Activated CD4-positive, CD25-positive, alpha-beta regulatory T cell (primary cell): ENCODE measurements around the gene CATSPER3.

Experiments
- DNase-seq, 4 experiments: peaks; one replicate each; lab custom pipeline; 2025; lab: John Stamatoyannopoulos, UW

Gene CATSPER3

DNA sequence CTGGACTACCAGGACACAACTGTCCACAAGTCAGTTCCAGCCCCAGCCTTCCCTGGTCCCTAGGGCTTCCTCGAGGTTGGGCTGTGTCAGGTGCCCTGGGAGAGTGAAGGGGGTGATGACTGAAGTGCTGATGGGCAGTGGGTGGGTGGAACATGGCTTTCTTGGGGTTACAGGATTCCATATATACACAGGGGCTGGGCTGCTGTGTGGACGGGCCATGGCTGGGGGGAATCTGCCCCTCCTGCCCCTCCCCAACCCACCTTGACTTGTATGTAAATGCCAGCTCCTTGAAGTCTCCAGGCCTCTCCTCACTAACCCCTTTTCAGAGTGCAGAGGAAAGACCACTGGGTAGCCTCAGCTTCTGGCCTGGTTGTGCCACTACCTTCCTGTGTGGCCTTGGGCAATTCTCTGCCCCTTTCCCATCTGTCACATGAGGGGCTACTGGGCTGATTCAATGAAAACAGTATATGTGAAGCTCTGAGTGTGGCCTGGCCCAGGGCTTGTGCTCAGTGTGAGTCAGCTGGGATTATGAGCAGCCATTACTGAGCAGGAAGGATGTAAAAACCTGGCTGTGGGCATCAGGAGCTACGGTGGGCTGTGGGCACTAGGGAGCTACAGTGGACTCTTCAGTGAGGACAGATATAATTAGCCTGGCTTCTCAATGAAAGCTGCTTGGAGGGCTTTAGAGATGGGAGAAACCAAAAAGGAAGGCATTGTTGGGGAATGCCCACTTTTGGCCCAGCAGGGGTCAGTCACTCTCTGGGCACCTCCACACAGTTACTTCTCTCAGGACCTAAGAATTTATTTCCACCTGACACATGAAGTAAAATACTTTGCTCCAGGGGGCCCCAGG is 43.0 kb downstream of the CATSPER3 start:
- no peak for DNase-seq

DNA sequence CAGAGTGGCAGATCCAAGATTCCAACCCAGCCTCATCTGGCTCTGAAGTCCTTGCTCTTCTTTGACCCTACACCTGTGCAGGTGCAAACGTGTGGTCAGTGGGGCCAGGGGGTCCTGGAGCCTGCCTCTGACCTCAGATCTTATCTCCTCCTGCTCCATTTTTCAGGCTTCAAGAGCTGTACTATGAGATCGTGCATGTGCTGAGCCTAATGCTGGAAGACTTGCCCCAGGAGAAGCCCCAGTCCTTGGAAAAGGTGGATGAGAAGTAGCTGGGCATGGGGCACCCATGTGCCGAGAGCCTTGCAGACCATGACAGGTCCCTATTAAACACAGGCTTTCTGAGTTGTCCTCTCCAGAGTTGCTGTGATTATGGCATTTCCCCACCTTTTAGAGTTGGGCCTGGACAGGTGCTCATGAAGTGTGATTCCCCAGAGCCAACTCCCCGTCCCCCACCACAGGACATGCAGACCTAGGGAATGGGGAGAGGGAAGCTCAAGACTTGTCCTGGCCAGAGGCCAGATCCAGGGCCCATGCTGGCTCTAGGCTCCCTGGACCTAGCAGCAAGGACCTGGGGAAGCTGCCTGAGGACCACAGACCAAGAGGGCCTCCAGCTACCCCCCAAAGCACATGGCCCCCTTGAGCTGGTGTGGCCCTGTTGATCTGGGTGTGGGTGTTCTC is 43.8 kb downstream of the CATSPER3 start:
- DNase-seq = no peak

GRCh38 chr5:135012033-135012588 is 44.4 kb downstream of the CATSPER3 start:
- no peak for DNase-seq

GRCh38 chr5:135012951-135013391 is 45.3 kb downstream of the CATSPER3 start:
- DNase-seq = no peak

DNA sequence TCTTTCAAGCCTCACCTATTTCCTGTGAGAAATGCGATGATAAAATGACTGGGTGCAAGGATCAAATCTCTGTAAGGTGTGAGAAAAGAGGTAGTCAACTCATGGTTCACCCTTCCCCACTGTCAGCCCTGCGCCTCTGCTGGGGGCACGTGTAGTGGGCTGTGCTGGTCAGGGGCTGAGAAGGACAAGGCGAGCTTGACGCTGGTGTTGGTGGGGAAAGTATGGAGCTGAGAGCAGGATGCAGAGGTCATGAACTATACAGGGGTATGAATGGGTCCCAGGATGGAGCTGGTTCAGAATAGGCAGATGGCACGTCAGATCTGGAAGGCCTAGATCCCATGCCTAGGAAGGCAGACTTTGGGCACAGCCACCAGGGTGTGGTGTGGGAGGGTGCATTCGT is 45.7 kb downstream of the CATSPER3 start:
- DNase-seq = no peak

- no peak for DNase-seq
Observed at GRCh38 chr5:135013947-135014570, 46.4 kb downstream of the CATSPER3 start.

DNA sequence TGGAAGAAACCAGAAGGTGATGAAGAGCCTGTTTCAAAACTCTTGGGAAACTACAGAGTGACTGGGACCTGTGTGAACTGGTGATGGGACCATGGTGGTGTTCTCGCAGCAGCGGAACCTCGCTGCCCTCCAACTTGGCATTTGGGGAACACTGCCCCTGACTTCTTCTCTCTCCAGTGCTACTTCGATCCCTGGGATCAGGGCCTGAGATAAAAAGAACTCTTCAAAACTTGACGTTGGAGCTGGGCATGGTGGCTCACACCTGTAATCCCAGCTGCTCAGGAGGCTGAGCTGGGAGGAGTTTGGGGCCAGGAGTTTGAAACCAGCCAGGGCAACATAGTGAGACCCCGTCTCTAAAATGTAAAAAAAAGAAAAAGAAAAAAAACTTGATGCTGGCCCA is 48.2 kb downstream of the CATSPER3 start:
- no peak for DNase-seq

DNA sequence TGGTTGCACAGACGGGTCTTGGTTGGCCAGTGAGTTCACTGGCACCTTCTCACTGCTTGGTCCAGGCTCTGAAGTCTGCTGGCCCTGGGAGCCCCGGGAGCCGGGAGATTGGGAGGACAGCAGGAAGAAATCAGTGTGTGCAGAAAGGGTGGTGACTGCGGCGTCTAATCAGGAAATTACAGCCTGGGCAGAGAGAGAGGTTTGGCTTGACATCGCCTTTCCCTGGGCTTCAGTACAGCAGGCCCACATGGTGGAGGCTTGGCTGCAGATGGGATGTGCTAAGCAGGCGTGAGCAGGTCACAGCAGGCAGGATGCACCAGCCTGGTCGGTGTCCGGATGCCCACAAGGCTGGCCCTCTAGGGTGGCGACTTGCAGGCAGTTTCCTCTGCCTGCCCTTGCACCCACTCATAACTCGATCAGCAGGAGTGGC is 49.2 kb downstream of the CATSPER3 start:
- no peak for DNase-seq

DNA sequence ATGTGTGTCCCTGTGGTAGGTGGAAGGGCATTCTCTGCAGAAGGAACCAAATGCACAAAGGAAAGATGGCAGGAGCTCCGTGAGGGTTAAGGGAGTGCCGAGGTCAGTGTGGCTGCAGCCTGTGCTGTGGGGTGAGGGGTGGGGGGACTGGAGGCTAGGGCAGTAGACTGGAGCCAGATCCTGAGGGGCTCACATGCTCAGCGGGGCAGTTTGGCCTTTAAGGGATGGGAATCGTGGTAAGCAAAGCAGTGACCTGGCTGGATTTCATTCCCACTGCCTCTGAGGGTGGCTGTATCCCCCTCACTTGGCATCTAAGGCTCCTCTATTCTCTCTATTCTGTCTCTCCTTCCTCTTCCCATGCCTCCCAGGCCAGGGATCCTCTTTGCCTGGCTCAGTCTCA is 50.8 kb downstream of the CATSPER3 start:
- DNase-seq = no peak

GRCh38 chr5:135019314-135019713 is 51.6 kb downstream of the CATSPER3 start:
- no peak for DNase-seq

GRCh38 chr5:135020111-135020895 is 52.6 kb downstream of the CATSPER3 start:
- DNase-seq = no peak

DNA sequence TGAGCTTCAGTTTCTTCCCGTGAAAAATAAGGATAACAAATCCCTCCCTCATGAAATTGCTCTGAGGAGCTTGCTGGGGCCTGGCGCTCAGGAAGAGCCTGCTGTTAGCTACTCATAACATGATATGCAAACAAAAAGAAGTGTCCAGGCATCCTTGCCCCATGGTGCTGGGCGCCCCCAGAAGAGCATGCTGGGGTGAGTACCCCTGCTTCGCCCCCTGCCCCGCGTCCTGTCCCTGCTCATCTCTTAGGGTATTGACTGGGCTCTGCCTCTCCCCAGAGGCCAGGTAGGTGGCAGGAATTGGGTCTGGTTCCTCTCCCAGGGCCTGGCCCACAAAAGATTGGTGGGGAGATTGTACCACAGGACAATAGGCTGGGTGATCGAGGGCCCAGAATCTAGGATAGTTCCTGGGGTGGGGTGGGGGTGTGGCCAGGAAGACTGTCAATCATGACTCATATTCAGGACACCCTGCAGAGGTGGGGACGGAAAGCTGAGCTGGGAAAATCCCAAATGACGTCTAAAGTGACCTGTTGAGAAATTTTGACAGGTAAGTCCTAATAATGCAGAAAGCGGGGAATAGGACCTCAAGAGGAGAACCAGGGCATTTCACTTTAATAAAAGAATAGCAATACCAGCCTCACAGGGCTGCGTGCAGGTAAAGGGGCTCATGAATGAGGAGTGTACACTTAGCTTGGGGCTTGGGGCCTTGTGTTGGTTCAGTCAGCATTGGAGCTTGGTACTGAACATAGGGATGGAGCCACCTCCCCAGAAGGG is 57.4 kb downstream of the CATSPER3 start:
- DNase-seq = no peak

GRCh38 chr5:135025730-135026644 is 58.3 kb downstream of the CATSPER3 start:
- DNase-seq = no peak

DNA sequence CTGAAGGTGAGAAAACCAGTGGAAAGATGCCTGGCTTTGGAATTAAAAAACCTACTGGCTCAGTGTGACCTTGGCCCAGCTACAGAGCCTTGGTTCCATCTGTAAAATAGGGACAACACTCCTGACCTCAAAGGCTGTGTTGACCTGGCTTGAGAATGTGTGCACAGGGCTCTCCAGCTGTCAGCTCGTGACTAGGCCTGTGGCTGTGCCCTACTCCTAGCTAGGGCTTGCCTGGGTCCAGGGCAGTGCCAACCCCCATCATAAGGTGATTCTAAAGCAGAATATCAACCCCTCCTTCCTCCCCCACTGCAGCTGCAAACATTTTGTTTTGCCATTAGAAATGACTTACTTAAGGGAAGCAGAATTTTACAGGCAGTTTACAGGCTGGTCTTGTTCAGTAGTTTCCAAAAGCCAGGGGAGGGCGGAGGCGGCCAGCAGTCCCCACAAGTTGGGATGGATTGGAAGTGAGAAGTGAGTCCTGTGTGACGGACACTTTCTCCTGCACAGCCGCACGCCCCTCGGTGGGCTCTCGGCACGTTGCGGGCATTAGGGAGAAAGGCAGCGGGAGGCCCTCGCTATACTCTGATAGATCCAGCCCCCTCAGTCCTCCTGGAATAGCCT is 59.0 kb downstream of the CATSPER3 start:
- DNase-seq = no peak

GRCh38 chr5:135027266-135027696 is 59.6 kb downstream of the CATSPER3 start:
- DNase-seq = no peak

- no peak for DNase-seq
Observed at GRCh38 chr5:135027697-135028615, 60.2 kb downstream of the CATSPER3 start.

DNA sequence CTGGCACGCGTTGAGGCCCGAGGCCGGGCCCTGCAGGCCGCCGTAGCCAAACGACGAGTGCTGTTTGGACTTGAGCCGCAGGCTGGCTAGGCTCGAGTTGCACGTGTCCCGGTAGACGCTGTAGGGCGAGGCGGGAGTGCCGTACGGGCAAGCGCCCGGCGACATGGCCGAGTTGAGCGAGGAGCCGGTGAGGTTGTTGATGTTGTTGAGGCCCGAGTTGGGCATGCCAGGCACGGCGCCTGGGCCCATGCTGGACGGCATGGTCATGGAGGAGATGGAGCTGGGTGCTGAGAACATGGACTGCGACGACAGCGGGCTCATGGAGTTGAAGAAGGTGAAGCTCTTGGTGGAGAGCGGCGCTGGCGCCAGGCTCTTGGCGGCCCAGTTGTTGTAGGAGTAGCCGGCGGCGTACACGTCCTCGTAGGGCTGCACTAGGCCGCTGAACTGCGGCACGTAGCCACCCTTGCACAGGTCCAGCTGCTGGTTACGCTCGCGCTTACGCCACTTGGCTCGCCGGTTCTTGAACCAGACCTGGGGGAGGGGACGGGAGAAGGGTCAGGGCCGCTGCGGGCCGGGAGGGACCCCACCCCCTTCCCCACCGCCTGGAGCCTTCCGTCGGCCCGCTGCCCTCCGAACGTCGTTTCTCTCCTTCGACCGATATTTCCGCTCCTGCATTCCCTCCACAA is 61.2 kb downstream of the CATSPER3 start:
- no peak for DNase-seq
